ENCODE results near the gene GPAT3.
"Not testable (repeated sequence)": the region's sequence is repeated elsewhere in the genome, so short reads cannot be mapped to it uniquely, and the experiment has no call there.

The GPAT3 gene

DNA sequence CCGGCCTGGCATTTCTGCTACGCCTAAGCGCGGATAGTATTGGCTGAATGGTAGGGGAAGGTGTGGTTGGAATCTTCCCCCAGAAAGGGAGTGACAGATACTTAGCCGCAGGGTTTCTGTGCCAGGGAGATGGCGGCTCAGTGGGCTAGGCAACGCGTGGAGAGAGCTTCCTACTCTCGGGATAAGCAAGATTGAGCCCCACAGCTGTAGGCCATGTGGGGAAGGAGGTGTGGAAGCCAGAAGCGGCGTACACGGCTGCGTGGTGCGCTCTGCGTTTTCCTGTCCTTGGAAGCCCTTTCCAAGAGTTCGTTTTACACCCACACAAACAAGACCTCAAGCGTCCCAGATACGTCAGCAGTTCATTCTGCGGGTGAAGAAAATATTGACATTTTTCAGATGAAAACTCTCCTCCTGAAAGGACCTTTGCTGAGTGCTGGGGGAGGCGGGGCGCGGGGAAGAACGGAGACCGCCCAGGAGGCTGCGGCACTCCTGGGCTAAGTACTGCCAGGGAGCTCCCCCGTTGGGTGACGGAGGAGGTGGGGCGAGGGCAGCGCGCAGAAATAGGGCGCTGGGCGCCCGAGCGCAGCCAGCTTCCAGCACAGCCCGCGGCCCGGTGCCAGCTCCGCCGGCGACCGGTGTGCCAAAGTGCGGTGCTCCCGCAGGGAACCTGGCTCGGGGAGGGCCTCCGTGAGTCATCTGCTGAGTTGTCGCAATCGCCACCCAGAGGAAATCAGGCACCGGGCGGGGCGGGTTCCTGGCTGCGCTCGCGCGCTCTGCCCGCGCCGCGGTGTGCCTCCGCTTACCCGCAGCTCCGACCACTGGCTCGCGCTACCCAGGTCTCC is at the start of gene GPAT3:
Gene GPAT3, plus strand, starts transcription at position 589 of the 842 bp plus-strand sequence. CDS start 515 bp downstream, outside the sequence.
- DNase-seq, result peak; percentile 58

- DNase-seq, result no peak
Observed at GRCh38 chr4:83486457-83487129, 49.3 kb upstream of the GPAT3 start.

DNA sequence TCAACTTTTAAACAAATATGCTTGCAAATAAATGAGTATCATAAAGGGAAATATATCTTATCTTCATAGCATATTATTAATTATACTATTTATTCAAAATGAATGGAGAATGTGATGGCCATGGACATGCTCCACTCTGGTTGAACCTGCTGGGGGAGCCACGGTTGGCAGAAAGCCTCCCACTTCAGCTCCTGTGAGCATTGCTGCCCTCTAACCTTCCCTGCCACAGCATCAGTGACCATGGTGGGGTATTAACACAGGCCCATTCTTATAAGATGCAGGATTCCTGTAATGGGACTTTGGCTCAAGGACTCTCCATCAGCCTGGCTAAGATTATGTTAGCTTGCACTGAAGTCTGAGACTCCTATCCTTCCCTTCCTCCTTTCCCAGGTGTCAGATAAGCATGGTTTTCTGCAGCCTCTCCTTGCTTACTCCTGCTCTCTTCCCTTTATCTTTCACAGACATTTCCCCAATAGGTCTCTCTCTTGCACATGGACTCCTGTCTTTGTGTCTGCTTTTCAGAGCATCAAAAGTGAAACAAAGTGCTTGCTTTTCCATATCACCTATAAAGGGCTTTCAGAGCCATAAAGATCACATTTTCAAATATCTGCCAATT is 46.1 kb upstream of the GPAT3 start:
- no peak for DNase-seq

- no peak for DNase-seq
Observed at GRCh38 chr4:83490876-83491450, 44.9 kb upstream of the GPAT3 start.

DNA sequence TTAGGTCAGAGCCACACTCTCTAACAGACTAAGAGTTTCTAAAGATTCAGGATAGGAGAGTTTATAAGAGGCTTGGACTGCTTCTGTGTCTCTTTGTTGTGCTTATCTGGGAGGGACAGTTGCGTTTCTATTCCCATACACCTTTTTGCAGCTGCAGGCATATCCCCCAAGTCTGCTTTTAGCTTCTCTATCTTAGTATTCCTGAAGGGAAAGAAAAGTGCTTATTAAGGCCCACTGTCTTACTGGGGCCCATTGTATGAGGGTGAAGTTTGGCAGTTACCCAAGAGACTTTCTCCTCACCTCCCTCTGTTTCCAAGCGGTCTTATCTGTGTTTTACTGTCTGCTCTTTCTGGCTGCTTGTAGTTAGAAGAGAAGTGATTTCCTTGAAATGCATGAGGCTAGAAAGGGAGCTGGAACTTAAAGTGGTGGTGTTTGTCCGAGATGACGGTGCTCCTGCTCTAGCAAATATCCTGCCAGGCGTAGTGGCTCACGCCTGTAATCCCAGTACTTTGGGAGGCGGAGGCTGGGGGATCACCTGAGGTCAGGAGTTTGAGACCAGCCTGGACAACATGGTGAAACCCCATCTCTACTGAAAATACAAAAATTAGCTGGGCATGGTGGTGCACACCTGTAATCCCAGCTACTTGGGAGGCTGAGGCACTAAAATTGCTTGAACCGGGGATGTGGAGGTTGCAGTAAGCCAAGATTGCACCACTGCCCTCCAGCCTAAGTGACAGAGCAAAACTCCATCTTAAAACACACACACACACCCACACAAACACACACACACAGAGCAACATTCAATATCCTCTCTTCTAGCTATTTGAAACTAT is 39.6 kb upstream of the GPAT3 start:
- DNase-seq, result not testable (repeated sequence)

GRCh38 chr4:83498187-83498586 is 37.7 kb upstream of the GPAT3 start:
- DNase-seq, result no peak

DNA sequence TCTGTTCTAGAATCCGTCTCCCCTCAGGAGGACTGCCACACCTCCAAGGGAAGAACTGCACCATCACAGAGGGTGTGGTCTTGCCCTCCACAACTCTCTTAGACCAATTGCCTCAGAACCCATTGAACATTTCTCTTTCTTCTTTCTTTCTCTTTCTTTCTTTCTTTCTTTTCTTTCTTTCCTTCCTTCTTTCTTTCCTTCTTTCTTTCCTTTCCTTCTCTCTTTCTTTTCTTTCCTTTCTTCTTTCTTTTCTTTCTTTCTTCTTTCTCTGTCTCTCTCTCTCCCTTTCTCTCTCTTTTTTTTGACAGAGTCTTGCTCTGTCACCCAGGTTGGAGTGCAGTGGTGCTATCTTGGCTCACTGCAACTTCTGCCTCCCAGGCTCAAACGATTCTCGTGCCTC is 34.2 kb upstream of the GPAT3 start:
- DNase-seq, result not testable (repeated sequence)

GRCh38 chr4:83503974-83504373 is 31.9 kb upstream of the GPAT3 start:
- peak; percentile 25 for DNase-seq

- no peak for DNase-seq
Observed at GRCh38 chr4:83504503-83504902, 31.4 kb upstream of the GPAT3 start.

- no peak for DNase-seq
Observed at GRCh38 chr4:83504996-83505395, 30.9 kb upstream of the GPAT3 start.

GRCh38 chr4:83509156-83509585 is 26.7 kb upstream of the GPAT3 start:
- peak; percentile 19 for DNase-seq

DNA sequence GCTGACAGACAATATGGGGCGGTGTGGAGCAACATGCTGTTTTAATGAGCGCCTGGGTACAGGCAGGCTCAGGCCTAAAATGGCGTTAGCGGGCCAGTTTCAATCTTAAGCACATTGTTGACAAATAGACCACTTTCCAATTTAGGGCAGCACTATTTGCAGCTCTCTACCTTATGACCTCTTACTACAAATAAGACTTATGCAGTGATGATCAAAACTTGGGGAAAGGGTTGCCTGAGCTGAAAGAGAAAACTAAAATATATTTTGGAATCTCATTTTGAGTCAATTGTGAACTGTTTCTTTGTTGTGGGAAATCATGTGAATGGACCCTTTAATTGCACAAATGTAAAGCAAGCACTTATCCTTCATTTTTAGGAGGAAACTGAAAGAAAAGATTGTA is 25.5 kb upstream of the GPAT3 start:
- DNase-seq, result no peak

DNA sequence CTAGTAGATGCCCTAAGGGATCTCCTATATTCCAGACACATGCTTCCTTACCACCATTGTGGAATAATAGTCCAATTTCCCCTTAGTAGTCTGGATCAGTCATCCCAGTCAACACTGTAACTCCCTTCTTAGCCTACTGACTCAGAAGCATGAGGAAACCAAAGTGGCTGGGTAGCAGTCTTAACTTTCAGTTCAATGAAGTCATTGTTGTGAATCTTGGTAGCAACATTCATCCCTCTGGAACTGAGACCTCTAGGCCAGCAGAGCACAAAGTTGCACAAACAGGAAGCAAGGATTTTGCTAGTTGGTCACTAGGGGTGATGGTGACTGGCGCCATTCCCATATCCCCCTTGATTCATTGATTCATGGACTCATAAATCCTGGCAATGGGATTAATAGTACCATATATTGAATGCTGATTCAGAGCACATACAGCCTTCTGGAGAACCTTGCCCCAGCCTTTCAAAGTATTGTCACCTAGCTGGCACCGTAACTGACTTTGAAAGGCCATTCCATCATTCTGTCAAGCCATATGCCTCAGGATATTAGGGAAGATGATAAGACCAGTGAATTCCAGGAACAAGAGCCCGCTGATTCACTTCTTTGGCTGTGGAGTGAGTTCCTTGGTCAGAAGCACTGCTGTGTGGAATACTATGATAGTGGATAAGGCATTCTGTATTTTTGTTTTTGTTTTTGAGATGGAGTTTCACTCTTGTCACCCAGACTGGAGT is 19.7 kb upstream of the GPAT3 start:
- DNase-seq, result no peak

DNA sequence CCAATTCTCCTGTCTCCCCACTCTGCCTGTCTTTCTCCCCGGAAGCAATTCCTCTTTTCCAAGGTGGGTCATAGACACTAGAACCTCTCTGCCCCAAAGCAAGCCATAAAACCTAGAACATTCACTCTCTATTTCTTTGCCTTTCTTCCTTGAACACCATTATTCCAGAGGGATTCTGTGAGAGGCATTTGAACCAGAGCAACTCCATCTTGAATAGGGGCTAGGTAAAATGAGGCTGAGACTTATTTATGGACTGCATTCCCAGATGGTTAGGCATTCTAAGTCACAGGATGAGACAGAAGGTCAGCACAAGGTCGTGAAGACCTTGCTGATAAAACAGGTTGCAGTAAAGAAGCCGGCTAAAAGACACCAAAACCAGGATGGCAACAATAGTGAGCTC is 13.7 kb upstream of the GPAT3 start:
- DNase-seq, result no peak

DNA sequence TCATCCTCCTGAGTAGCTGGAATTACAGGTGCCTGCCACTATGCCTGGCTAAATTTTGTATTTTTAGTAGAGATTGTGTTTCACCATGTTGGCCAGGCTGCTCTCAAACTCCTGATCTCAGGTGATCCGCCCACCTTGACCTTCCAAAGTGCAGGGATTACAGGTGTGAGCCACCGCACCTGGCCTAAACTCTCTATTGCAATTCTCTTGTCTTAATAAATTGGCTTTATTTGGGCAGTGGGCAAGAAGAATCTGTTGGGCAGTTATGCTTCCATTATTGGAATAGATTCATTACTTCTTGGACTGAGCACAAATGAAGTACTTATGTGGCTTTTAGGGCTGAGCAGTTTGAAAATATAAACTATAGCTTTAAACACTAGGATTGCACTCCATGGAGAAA is 8.2 kb upstream of the GPAT3 start:
- no peak for DNase-seq

- DNase-seq, result no peak
Observed at GRCh38 chr4:83536362-83537272, 709 bp downstream of the GPAT3 start.

DNA sequence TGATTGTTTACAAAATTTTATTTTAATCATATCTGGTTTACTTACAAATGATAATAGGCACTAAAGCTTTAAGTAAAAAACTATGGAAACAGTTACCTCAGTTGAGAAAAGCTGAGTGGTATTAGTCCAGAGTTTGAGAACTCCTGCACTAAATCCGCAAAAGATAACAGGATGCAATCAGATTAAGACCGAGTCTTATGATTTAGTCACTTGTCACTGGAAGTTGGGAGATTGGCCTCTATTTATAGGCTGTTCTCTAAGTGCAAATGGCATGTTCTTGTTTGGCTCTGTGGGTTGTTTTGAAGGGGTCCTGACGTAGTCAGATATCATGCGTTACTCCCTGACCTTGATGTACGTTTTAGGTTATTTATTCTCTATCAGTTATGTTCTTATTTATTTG is 6.3 kb downstream of the GPAT3 start:
- no peak for DNase-seq

- no peak for DNase-seq
Observed at GRCh38 chr4:83546786-83547185, 10.9 kb downstream of the GPAT3 start.

DNA sequence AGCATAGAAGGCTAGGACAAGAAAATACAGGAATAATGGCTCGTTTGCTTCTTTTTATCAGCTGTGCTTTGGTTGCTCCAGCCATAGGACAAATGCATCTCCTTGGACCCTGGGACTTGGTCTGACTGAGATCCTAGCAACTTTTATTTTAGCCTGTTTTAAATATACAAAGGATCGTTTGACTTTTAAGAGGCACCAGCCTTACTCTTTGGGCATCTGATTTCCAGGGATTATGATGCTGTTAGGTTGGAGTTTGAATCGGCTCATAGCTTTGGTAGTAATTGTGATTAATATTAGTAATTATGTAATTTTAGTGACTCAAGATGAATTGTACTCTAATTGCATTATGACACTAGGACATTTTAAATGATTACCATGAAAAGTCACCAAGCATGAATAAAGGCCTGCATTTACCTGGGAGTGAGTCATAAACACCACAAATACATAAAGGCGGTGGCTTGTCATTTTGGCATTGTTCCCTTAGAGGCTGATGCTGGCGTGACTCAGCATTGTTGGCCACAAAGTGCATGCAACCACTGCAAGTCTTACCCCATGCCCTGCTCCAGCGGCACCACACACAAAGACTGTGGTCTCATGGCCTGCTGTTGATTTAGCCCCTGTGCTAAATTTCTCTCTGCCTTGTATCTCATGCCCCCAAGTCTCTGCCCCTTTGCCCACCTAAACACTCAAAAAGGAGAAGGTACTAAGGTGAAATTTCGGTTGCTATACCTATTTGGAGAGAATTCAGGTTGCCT is 12.4 kb downstream of the GPAT3 start:
- DNase-seq, result peak; percentile 68

DNA sequence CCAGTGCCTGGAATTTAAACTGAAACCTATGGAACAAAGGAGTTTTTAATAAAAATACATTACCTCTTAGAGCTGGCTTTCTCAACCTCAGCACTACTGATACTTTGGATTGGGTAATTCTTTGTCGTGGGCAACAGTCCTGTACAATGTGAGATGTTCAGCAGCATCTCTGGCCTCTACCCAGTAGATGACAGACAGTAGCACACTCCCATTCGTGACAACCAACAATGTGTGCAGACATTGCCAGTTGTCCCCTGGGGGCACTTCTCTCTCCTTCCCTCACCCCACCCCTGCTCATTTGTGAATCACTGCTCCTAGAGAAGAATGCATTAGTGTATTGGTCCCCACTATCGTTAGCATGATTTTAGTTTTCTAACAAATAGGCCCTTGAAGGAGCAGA is 16.2 kb downstream of the GPAT3 start:
- DNase-seq, result no peak

Measured in activated effector memory CD4-positive, alpha-beta T cell treated with Interleukin-2 at 50 U/mL for 16 hours (primary cell).